Islet precursor cell (in vitro differentiated cells): ENCODE measurements around the gene BCL2L1.
"Not testable (repeated sequence)": the region's sequence is repeated elsewhere in the genome, so short reads cannot be mapped to it uniquely, and the experiment has no call there.

Experiments
- DNase-seq: peaks from one replicate; pipeline ENCODE4 v3.0.0-alpha.2; 2018

BCL2L1 gene

DNA sequence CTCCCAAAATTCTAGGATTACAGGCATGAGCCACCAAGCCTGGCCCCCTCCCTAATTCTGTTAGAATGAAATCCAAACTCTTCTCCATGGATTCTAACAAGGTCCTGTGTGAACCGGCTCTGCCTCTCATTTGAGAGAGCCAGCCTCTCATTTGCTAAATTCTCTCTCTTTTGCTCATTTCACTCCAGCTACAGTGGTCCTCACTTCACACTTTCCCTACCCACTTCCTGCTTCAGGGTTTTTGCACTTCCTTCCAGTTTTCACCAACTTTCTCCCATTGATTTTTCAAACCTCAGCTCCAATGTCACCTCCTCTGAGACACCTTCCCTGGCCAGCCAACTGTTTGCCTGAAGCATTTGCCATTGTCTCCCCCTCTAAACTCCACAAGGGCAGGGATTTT, 79.8 kb downstream of the BCL2L1 start:
- DNase-seq = no peak

DNA sequence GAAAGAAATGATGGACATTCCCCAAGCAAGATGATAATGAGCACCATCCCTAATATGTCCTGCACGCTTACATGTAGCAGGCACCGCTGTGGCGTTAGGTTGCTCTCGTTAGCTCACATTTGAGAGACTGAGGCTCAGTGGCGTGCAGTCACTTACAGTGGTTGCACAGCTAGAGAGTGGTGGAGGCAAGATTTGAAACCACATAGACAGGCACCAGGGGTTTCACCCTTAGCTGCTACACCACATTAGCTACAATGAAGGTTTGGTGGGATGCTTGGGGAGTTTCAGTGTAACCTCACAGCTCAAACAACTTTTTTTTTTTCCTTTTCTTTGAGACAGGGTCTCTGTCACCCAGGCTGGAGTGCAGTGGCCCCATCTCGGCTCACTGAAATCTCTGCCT, 81.3 kb downstream of the BCL2L1 start:
- DNase-seq = no peak

DNA sequence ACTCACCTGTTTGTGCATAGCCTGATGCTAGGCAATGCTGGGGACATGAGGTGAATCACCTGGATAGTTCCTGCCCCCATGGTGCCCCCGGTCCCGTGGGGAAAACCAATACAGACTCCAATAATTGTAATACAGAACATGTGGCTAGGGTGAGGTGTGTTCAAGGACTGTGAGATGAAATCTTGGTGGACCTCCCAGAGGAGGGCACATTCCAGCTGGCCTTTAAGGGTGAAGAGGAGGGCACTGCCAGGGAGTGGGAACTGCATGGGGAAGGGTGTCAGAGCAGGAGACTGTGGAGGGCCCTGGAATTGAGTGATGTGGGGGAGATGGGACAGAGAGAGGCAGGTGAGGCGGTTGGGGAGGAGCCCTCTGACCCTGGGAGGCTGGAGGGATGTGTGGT, 82.4 kb downstream of the BCL2L1 start:
- no peak for DNase-seq

DNA sequence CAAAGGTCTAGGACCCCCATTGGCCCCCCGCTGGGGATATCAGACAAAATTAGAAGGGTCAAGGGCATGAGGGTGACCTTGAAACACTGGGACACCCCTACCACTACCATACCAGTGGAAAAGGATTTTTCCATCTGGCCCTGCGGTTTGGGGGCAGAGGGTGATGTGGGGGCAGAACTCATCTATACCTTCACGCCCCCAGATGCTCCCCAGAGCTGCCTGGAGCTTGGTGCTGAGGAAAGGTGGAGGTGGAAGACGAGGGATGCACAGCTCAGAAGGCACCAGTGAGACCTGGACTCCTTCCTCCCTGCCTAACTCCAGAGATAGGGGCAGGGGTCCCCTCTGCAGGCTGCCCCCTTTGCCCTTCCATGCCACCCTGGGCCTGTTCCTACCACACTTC, 83.9 kb downstream of the BCL2L1 start:
- no peak for DNase-seq

DNA sequence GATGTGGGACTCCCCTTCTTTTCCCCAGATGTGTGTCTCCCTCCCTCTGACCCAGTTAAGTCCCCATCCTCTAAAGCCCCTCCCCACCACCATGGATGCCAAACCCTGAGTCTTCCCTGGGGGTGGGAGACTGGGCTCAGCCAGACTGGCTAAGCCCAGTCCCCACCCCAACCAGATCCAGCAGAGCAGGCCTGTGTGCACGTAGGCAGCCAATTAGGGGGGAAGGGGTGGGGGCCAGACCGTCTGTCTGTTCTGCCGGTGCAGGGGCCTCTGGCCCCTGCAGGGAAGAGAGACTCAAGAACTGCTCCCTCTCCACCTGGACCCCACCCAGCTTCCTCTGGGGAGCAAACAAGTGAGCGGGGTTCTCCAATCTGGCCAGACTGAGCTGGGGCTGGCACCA, 84.4 kb downstream of the BCL2L1 start:
- DNase-seq = peak; percentile 69

DNA sequence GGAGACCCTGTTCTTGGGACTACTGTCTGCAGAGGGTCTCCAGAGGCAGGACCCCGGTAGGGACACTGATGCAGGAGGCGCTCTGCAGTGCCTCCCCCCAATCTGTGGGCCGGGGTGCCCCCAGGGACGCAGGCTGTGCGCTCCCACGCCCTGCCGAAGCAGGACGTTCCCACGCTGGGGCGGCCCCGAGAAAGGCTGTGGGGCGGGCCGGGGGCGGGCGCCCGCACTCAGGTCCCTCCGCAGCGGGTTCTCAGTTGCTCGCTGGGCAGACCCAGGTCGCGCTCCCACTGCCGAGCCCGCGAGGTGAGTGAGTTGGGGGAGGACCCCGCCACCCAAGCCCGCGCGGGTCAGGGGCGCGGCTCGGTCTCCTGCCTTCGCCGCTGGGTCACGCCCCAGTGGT, 85.0 kb downstream of the BCL2L1 start, which contains the start of gene COX4I2:
Gene COX4I2, plus strand, starts transcription at position 253 of the 400 bp plus-strand sequence. CDS start 1,106 bp downstream, outside the sequence.
- DNase-seq = no peak

DNA sequence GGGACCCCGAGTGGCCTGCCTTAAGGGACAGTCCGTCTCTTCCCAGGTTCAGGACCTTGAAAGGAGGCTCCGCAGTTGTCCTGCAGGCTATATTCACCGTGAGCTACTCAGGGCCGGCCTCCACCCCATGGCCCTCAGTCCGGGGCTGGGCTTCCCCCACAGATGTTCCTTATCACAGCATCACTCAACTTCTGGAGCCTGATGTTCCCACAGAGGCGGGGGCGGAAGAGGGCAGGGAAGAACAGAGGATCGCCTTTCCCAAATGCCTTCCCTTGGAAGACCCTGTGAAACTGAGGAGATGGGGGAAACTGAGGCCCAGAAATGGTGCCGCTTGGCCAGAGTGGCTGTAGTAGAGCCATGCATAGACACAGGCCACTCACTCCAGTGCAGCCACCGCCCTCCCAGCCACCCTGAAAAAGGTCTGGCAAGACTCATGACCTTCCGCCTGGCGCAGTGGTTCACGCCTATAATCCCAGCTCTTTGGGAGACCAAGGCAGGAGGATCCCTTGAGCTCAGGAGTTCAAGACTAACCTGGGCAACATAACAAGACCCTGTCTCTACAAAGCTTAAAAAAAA, 89.2 kb downstream of the BCL2L1 start:
- DNase-seq = no peak

DNA sequence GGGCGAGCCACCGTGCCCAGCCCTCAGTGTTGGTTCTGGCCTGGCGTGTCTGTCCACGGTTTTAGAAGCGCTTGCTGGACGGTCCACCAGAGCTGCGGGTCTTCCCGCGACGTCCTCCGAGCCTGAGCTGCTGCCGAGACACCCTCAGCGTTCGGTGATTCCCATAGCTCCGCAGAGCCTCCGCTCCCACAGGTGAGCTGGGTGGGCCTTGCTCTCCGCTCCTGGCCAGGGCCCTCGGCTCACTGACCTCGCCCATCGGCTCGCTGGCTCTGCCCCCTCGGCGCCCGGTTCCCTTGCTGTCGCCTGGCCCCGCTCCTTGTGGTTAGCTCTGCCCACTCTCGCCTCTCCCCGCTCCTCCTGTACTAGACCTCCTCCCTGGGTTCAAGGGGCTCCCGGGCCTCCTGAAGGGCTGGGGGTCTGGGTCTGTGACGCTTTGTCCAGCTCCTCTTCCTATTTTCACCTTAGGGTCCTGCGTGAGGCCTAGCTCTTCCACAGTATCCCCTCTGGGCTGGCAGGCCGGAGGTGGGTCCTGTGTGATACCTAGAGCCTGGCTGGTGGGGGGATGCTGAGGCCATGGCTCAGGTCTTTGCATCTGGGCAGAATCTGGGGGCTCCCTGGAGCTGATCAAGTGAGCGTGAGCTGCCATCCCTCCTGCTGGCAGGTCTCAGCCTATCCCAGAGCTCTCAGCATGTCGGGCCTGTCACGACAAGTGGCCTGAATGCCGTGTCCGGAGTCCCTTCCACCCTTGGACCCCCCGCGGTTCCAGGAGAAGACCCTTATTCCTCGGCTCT, 89.9 kb downstream of the BCL2L1 start:
- no peak for DNase-seq

DNA sequence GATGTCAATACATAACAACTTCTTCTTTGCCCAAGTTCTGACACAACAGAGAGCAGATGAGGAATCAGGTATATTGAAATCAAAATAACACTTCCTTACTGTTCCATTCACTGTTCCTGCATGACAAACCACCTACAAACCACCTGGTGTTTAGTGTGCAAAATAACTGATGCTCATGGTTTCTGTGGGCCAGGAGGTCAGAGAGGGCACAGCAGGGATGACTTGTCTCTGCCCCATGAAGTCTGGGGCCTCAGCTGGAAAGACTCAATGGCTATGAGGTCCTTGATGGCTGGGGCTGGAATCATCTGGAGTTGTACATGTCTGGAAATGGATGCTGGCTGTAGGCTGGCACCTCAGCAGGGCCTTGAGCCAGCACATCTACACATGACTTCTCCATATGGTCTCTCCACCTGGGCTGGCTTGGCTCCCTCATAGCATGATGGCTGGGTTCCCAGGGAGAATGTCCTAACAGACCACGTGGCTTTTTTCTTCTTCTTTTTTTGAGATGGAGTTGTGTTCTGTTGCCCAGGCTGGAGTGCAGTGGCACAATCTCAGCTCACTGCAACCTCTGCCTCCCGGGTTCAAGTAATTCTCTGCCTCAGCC, 92.4 kb downstream of the BCL2L1 start:
- no peak for DNase-seq

DNA sequence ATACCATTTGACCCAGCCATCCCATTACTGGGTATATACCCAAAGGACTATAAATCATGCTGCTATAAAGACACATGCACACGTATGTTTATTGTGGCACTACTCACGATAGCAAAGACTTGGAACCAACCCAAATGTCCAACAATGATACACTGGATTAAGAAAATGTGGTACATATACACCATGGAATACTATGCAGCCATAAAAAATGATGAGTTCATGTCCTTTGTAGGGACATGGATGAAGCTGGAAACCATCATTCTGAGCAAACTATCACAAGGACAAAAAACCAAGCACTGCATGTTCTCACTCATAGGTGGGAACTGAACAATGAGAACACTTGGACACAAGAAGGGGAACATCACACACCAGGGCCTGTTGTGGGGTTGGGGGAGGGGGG, 94.6 kb downstream of the BCL2L1 start:
- not testable (repeated sequence) for DNase-seq

DNA sequence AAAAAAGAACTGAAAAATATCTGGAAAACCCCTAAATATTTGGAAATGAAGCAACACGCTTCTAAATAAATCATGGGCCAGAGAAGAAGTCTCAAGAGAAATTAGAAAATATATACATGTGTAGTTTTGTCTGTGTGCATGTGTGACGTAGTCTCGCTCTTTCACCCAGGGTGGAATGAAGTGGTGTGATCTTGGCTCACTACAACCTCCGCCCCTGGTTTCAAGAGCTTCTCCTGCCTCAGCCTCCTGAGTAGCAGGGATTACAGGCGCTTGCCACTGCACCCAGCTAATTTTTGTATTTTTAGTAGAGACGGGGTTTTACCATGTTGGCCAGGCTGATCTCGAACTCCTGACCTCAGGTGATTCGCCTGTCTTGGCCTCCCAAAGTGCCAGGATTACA, 96.1 kb downstream of the BCL2L1 start:
- DNase-seq = not testable (repeated sequence)

DNA sequence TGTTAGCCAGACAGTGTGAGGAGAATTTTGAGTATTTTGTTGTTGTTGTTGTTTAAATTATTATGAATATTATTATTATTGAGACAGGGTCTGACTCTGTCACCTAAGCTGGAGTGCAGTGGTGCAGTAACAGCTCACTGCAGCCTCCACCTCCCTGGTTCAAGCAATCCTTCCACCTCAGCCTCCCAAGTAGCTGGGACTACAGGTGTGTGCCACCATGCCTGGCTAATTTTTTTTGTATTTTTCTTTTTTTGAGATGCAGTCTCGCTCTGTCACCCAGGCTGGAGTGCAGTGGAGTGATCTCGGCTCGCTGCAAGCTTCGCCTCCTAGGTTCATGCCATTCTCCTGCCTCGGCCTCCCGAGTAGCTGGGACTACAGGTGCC, 99.6 kb downstream of the BCL2L1 start:
- not testable (repeated sequence) for DNase-seq

DNA sequence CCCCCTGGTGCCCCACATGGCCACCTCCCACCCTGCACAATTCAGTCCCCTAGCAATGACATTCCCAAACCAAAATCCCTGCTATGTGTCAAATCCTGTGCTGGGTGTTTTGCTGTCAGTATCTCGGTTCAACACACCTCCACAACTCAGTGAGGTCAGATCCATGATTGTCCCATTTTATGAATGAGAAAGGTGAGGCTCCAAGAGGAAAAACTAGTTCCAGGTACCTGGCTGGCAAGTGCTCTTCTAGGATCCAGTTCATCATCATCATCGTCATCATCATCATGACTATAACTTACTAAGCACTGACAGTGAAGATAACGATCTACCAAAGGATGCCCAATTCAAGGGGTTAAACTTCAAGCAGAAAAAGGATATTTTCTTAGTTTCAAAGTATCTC, 102.4 kb downstream of the BCL2L1 start:
- no peak for DNase-seq

DNA sequence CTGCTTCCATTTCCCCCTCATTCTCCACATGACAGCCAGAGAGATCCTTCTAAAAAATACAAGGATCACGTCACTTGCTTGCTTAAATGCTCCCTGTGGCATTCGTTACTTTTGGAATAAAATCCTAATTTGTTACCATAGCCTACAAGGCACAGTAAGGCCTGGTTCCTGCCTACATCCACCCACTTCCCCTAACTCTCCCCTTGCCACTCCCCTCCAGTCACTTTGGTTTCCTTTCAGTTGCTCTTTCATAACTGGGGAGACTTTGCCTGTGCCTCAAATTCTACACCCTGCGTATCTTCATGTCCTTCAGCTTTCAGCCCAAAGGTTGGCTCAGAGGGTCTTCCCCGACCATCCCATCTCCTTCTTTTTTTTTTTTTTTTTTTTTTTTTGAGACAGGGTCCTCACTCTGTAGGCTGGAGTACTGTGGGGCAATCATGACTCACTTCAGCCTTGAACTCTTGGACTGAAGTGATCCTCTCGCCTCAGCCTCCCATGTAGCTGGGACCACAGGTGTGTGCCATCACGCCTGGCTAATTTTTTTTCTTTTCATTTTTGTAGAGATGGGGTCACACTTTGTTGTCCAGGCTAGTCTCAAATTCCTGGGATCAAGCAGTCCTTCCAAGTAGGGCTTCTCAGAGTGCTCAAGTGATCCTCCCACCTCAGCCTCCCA, 105.1 kb downstream of the BCL2L1 start:
- DNase-seq = no peak

DNA sequence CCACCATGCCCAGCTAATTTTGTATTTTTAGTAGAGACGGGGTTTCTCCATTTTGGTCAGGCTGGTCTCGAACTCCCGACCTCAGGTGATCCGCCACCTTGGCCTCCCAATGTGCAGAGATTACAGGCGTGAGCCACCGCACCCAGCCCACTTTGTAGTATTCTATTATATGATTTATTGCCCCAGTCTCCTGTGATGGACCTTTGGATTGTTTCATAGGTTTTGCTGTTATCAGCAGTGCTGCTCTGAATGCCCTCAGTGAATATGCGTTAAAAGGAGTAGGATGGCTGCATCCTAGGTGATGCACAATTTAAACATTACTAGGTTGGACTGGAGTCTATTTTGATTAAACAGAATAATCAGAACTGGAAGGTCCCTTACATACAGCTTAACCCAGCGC, 107.3 kb downstream of the BCL2L1 start:
- no peak for DNase-seq
